Gastrocnemius medialis (tissue), 4 donors: ENCODE results near the gene MMP28. TPM values are rescaled to one million over a fixed set of nuclear protein-coding genes. Genes with fewer than 3 reads are reported as not detected.

Source experiments
- ATAC-seq, 2 donors: fragments of 150-250 bp; one replicate each; pipeline ENCODE4 v1.9.1; 2016
- DNase-seq, 2 donors: peaks; one replicate each; pipeline ENCODE4 v3.0.0-alpha.2; 2019
- H3K27ac ChIP-seq, 4 donors: fragments of 200-600 bp; sonication (generic); 1 replicate in 1 of 4; 2 replicates in 3 of 4; pipeline ENCODE4 v1.5.1; 2016 to 2018; ENCODE audit warnings: mild to moderate bottlenecking in 2 of 4, moderate library complexity in 1 of 4
- H3K27me3 ChIP-seq, 3 donors: fragments of 200-600 bp; sonication (generic) in 2 of 3; 1 replicate in 1 of 3; 2 replicates in 2 of 3; pipeline versions ENCODE4 v1.5.1 to v1.6.0; 2016 to 2019; ENCODE audit warnings: mild to moderate bottlenecking in 1 of 3, moderate library complexity in 1 of 3
- H3K36me3 ChIP-seq, 2 donors: fragments of 200-600 bp; sonication (generic) in 1 of 2; one replicate each; pipeline ENCODE4 v1.5.1; 2017 to 2018
- H3K4me1 ChIP-seq, 2 donors: fragments of 200-600 bp; sonication (generic) in 1 of 2; one replicate each; pipeline ENCODE4 v1.5.1; 2016 to 2017; ENCODE audit warnings: mild to moderate bottlenecking in 2 of 2
- H3K4me3 ChIP-seq, 4 donors: fragments of 200-600 bp; sonication (generic) in 3 of 4; 1 replicate in 1 of 4; 2 replicates in 3 of 4; pipeline ENCODE4 v1.5.1; 2016 to 2019; ENCODE audit warnings: mild to moderate bottlenecking in 2 of 4
- H3K9me3 ChIP-seq, 3 donors: fragments of 200-600 bp; sonication (generic) in 2 of 3; 1 replicate in 1 of 3; 2 replicates in 2 of 3; pipeline ENCODE4 v1.5.1; 2016 to 2019
- POLR2A ChIP-seq, 2 donors: fragments of 450-650 bp; IDR thresholded peaks; one replicate each; pipeline ENCODE4 v1.6.1; 2017; ENCODE audit warnings: antibody characterized with exemption in 2 of 2, mild to moderate bottlenecking in 2 of 2, moderate library complexity in 2 of 2
- in situ Hi-C, 4 donors: fragments of 200-750 bp; cut with MboI; loops; one replicate each; pipeline versions ENCODE4 v1.15.0 to v1.8.0; 2017; ENCODE audit warnings: low sequenced_read_pairs in 4 of 4
- intact Hi-C: fragments of 100-400 bp; cut with DNase I; formaldehyde crosslinking; loops from one replicate; pipeline ENCODE4 v1.15.1; 2023; ENCODE audit warnings: low total_unique reads
- total RNA-seq, 4 donors: library from RNA; depleted of rRNA; stranded (reverse); fragments of >200 nt; gene quantifications; one replicate each; pipeline versions ENCODE4 v1.1.0 to v1.2.3, GENCODE V29; 2016
- TF ChIP-seq, protein P1 (sequence below), 5 experiments: fragments of 450-650 bp in 3 of 5; fragments of 200-600 bp in 2 of 5; sonication (generic) in 2 of 5; IDR thresholded peaks in 4 of 5; conservative IDR thresholded peaks in 1 of 5; 1 replicate in 4 of 5; 2 replicates in 1 of 5; pipeline ENCODE4 v1.5.1; 2016 to 2019; ENCODE audit warnings: antibody characterized with exemption in 5 of 5, mild to moderate bottlenecking in 3 of 5, moderate library complexity in 3 of 5

MMP28 gene
- total RNA-seq, 4 donors from 2014 or later = 3.1 to 10.3 (median 5.9) TPM

DNA sequence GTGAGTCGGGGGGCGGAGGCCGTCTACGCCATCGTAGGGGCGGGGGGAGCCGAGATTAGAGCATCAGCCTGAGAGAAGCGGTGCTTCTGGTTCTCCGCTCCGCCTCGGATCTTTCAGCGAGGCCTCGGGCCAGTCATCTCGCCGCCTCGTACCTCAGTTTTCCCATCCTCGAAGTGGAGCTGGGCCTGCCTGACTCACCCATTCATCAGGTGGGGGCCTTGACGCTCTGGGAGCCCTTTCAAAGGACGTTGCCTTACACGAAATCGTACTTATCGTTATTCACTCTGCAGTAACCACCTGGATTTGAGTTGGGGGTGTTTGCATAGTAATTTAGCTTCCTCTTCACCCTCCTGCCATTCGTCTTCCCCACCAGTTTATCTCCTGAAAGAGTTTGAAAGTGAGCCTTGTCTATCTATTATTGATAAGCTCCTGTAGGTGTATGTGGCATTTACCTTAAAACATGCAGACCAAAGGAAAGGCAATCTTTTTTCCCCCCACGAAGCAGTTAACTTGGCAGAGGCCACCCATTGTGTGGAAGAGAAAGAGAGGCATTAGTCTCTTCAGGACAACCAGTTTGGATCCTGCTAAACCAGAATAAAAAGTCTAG, 14.5 kb upstream of the MMP28 start:
- in situ Hi-C loops (loop anchor here in 3 of 4 donors (5.0 to 10.0 kb wide), 3 partner anchors 43 to 55 kb away; partner anchors contain the start of genes C17orf50 (in 1 of the 3) and GAS2L2 (in 1 of the 3)), intact Hi-C loops (loop anchor here (1.0 to 10.0 kb wide), 3 partner anchors 46 to 675 kb away; partner anchors contain the start of genes PEX12 and ZNHIT3)
- DNase-seq (no peak), ATAC-seq (peak; percentile 5 to 12)
- Histone ChIP-seq H3K4me1 (peaks cover 26 to 37% of the 10 kb centered on the region in 2 donors), H3K27ac (peak overlapping the region; percentile 90 to 99 (median 94)), H3K9me3 (no peaks in the 10 kb centered on the region), H3K4me3 (peak overlapping the region; percentile 75 to 98 (median 88)), H3K36me3 (no peaks in the 10 kb centered on the region), H3K27me3 (no peaks in the 10 kb centered on the region)
- no peak for TF ChIP-seq POLR2A (IDR thresholded peaks at IDR 0.05)
- TF ChIP-seq, protein P1, sequence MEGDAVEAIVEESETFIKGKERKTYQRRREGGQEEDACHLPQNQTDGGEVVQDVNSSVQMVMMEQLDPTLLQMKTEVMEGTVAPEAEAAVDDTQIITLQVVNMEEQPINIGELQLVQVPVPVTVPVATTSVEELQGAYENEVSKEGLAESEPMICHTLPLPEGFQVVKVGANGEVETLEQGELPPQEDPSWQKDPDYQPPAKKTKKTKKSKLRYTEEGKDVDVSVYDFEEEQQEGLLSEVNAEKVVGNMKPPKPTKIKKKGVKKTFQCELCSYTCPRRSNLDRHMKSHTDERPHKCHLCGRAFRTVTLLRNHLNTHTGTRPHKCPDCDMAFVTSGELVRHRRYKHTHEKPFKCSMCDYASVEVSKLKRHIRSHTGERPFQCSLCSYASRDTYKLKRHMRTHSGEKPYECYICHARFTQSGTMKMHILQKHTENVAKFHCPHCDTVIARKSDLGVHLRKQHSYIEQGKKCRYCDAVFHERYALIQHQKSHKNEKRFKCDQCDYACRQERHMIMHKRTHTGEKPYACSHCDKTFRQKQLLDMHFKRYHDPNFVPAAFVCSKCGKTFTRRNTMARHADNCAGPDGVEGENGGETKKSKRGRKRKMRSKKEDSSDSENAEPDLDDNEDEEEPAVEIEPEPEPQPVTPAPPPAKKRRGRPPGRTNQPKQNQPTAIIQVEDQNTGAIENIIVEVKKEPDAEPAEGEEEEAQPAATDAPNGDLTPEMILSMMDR (IDR thresholded peaks at IDR 0.05 in 4 of 5, conservative IDR thresholded peaks at IDR 0.05 in 1 of 5) = no peak

GRCh38 chr17:35808962-35809854, 13.8 kb upstream of the MMP28 start, which contains the start of gene TAF15:
Gene TAF15 (plus strand): TSS chr17:35809484. CDS start chr17:35809570, 86 bp downstream.
- DNase-seq (peak; percentile 97), ATAC-seq (peak; percentile 97)
- Histone ChIP-seq H3K9me3 (no peaks in the 10 kb centered on the region), H3K27ac (peak within 1 kb of the TSS; percentile 90 to 99 (median 94)), H3K36me3 (no peaks in the 10 kb centered on the region), H3K27me3 (no peaks in the 10 kb centered on the region), H3K4me1 (peaks cover 21 to 35% of the 10 kb centered on the region in 2 donors), H3K4me3 (peak within 1 kb of the TSS; percentile 75 to 98 (median 88))
- in situ Hi-C loops = loop anchor here in 3 of 4 donors (5.0 to 10.0 kb wide), 3 partner anchors 42 to 54 kb away; partner anchors contain the start of genes C17orf50 (in 1 of the 3) and GAS2L2 (in 1 of the 3)
- intact Hi-C loops = loop anchor here (1.0 to 10.0 kb wide), 3 partner anchors 45 to 676 kb away; partner anchors contain the start of genes PEX12 and ZNHIT3
- TF ChIP-seq POLR2A (IDR thresholded peaks at IDR 0.05) = peak; percentile 99 to 100
- TF ChIP-seq, protein P1 (IDR thresholded peaks at IDR 0.05 in 4 of 5, conservative IDR thresholded peaks at IDR 0.05 in 1 of 5) = peak; percentile 50 to 84 (median 83)

DNA sequence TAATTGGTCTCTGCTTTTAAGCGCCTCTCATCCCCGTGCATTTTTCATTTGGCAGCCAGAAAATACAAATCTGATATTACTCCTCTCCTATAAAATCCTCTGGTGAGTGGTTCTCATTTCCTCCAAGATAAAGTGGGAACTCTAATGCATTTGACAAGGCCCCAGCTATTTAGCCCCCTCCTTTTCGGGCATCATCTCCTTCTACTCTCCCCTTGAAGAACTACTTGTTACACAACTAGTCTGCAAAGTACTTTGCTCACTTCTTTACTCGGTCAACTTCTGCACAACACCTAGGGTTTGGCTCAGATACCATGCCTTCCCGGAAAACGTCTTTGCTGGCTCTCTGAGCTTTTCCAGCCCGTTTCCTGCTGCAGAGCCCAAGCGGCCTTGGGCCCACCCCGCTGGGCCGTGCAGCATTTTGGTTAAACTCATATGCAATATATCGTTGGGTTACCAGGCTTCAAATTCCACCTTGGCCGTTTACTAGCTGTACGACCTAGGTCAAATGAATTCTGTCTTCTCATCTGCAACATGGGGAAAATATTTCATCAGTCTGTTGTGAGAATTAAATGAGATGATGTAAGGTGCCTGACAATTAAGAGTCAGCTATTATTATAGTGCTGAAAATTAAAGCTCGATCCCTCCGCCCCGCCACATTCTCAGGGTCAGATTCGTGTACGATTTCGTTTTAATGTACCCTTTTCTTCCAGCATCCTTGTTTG, 13.0 kb upstream of the MMP28 start:
- peaks cover 21 to 34% of the 10 kb centered on the region in 2 donors for H3K4me1 ChIP-seq
- DNase-seq (no peak), ATAC-seq (no peak)
- no peaks in the 10 kb centered on the region for H3K36me3 ChIP-seq
- no peaks in the 10 kb centered on the region for H3K9me3 ChIP-seq
- H3K27ac ChIP-seq = peak overlapping the region; percentile 90 to 99 (median 94)
- TF ChIP-seq, protein P1 (IDR thresholded peaks at IDR 0.05 in 4 of 5, conservative IDR thresholded peaks at IDR 0.05 in 1 of 5) = no peak
- no peak for TF ChIP-seq POLR2A (IDR thresholded peaks at IDR 0.05)
- intact Hi-C loops = loop anchor here (5.0 to 10.0 kb wide), 2 partner anchors 231 to 676 kb away; partner anchors contain the start of genes PEX12 and ZNHIT3
- in situ Hi-C loops = loop anchor here in 3 of 4 donors (5.0 to 10.0 kb wide), 3 partner anchors 41 to 54 kb away; partner anchors contain the start of genes C17orf50 (in 1 of the 3) and GAS2L2 (in 1 of the 3)
- peak overlapping the region; percentile 75 to 98 (median 88) for H3K4me3 ChIP-seq
- H3K27me3 ChIP-seq = no peaks in the 10 kb centered on the region
